IPS DF 19.7 (cell line): Measurements from ENCODE around the gene CPNE5.
"Not testable (repeated sequence)": the region's sequence is repeated elsewhere in the genome, so short reads cannot be mapped to it uniquely, and the experiment has no call there.

ENCODE experiments used
- DNase-seq: peaks from one replicate; pipeline ENCODE4 v3.0.0-alpha.2; 2013; ENCODE audit warnings: low read depth, low spot score

Gene CPNE5

GRCh38 chr6:36704961-36705577, 134.2 kb downstream of the CPNE5 start:
- DNase-seq: not testable (repeated sequence)

DNA sequence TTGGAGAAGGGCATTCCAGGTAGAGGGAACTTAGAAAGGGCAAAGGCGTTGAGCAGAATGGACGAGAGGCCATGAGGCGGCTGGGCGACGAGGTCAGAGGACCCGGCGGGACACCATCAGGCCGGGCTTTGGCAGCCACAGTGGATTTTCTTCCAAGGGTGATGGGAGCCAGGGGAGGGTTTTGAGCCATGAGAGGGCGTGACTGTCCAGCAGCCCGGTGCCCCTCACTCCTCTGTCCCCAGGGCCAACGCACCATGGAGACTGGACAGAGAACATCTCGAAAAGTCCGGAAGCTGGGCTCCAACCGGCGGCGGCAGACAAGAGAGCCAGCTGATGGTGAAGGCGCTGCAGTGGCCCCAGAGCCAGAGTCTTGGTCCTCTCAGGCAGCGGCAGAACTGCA, 135.3 kb downstream of the CPNE5 start:
- DNase-seq: no peak

GRCh38 chr6:36703081-36703606, 136.1 kb downstream of the CPNE5 start:
- no peak for DNase-seq

DNA sequence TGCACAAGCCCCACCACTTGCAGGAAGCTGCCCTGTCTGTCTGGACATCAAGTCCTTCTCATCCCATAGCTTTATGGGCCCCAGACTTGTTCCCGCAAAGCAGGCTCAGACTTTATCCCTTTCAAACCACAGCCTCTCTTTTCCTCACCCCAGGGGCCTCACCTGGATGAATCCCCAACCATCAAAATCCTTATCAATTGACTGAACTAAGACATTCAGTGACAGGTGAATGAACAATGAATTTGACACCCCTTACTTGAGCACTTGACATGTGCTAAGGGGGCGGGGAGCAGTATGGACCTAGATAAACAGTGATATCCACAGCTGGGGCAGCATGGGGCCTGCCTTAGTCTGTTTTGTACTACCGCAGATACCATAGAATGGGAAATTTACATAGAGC, 136.6 kb downstream of the CPNE5 start:
- no peak for DNase-seq

GRCh38 chr6:36701401-36701991, 137.7 kb downstream of the CPNE5 start:
- no peak for DNase-seq

GRCh38 chr6:36700831-36701230, 138.4 kb downstream of the CPNE5 start:
- no peak for DNase-seq

DNA sequence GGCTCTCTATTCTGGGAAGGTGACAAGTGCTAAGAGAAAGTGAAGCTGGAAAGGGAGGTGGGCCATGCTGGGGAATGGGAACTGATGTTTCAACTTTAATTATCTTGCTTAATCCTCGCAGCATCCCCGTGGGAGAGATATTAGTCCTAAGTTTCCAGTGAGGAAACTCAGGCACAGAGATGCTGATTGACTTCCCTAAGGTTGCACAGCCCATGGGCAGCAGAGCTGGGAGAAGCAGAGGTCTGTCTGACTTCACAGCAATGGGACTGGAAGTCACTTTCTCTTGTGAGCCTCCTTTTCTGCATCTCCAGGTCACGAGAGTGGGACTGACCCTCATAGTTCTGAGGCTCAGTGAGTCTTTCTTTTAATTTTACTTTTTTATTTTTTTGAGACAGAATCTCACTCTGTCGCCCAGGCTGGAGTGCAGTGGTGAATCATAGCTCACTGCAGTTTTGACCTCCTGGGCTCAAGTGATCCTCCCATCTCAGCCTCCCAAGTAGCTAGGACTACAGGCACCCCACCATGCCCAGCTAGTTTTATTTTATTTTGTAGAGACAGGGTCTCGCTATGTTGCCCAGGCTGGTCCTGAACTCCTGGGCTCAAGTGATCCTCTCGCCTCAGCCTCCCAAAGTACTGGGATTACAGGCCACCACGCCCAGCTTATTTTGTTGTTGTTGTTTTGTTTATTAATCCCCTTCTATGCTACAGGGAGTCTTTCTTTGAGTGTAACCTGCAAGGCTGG, 139.0 kb downstream of the CPNE5 start:
- no peak for DNase-seq

GRCh38 chr6:36699348-36699747, 139.9 kb downstream of the CPNE5 start:
- no peak for DNase-seq

- no peak for DNase-seq
Observed at GRCh38 chr6:36698871-36699271, 140.4 kb downstream of the CPNE5 start.

GRCh38 chr6:36698196-36698595, 141.0 kb downstream of the CPNE5 start:
- no peak for DNase-seq

DNA sequence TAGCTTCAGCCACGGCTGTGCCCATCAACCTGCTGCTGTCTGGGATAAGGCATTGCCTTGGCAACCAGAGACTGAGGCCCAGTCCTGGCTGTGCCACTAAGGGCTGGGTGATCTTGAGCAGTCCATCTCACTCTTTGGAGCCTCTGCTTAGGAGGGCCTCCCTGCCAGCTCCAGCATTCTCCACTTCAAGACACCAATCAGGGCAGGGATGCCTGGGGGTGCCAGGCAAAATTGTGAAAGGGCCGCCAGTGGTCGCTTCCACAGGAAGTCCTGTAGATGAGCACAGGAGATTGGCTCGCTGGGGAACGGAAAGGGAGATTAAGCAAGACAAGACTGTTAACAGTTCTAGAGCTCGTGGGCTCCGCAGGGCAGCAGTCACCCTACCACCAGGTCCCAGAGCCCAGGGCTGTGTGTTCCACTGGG, 141.8 kb downstream of the CPNE5 start, which contains the start of gene RAB44:
RAB44 (plus strand) TSS at position 346 of the 423 bp plus-strand sequence. CDS start 6,410 bp downstream, outside the sequence.
- no peak for DNase-seq

DNA sequence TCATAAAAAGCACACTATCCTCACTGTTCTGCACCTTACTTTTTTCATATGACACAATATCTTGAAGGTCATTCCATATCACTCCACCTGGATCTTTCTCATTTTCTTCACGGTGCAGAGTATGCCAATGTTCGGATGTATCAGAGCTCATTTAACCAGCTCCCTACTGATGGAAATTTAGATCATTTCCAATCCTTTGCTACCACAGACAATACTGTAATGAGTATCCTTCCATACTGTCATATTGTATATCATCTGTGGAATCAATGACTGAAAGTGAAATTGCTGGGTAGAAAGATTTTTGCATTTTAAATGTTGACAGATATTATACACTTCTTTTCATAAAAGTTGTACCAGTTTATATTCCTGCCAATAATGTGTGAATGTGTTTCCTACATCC, 143.8 kb downstream of the CPNE5 start:
- no peak for DNase-seq

DNA sequence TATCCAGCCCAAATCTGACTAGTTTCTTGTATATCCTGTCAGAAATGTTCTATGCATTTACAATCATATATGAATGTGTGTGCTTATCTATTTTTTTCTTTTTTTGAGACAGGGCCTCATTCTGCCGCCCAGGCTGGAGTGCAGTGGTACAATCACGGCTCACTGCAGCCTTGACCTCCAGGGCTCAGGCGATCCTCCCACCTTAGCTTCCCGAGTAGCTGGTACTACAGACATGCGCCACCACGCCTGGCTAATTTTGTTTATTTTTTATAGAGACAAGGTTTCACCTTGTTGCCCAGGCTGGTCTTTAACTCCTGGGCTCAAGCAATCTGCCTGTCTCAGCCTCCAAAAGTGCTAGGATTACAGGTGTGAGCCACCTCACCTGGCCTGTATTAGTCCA, 144.6 kb downstream of the CPNE5 start:
- no peak for DNase-seq

DNA sequence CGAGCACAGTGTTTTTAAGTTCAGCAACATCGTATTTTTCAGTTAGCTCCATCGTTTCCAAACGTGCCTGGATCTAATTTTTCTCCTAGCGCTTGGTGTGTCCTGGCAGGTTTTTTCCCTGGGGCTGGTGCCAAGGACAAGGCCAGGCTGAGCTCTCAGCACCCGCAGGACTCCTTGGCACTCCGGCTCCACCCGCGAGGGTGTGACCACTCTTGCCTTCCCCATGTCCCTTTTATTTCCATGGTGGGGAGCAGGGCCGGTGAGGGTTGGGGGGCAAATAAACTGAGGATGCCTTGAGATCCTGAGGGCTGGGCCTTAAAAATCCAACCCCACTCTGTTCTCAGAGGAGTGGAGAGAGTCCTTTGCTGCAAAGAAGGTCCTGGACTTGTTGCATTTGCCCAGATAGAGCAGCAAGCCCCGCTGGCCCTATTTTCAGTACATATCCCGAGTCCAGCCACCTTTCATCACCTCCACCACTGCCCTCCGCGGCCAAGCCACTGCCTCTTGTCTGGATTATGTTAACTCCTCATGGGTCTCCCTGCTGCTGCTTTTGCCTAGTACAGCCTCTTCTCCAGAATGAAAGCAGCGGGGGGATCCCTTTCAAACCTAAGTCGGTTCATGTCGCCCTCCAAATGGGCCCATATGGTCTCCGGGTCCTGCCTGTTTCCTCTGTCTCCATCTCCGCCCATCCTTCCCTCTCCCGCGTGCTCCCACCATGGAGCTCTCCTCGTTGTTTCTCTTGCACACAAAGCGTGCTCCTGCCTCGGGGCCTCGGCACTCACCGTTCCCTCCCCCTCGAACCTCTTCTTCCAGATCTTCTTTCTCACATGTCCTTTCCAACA, 146.2 kb downstream of the CPNE5 start:
- no peak for DNase-seq

DNA sequence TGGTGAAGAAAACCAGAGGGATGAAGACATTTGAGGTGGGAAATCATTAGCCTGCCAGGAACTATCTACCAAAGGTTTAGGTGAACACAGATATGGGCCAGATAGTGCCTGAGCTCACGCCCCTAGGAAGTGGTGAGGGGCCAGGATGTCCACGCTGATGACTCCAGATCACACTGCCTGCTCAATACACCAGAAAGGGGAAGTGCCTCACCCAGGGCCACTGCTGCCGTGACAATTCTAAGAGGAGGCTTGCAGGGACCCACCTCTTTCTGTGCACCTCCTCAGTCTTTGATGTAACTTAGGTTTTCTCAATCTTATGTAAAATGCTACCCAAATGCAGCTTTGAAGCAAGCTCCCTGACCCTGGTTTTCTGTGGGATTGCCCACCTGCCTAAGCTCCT, 147.0 kb downstream of the CPNE5 start:
- DNase-seq: no peak

GRCh38 chr6:36691612-36692011, 147.6 kb downstream of the CPNE5 start:
- DNase-seq: no peak

DNA sequence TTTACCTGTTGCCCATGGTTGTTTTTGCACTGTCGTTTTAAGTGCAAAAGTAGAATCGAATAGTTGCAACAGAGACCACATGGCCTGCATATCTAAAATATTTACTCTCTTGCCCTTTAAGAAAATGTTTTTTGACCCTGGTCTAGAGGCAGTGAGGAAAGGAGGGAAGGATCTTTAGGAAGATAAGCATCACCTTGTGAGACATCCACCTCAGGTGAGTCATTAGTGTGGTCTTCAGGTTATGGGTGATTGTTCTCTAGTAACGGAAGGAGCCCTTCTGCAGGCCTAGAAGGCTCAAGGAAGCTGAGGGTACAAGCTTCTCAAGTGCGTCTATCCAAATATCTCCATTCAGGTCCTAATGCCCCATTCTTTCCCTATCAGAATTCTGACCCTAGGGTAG, 148.2 kb downstream of the CPNE5 start:
- no peak for DNase-seq
